Mesendoderm (in vitro differentiated cells): ENCODE results near the gene TRIM7.
"Not testable (repeated sequence)": the region's sequence is repeated elsewhere in the genome, so short reads cannot be mapped to it uniquely, and the experiment has no call there.

Experiments
- DNase-seq: peaks from one replicate; pipeline ENCODE4 v3.0.0; 2013
- H2AK5ac ChIP-seq: 2 replicates; pipeline ENCODE4 v1.6.1; 2013; ENCODE audit warnings: low read length, inconsistent platforms
- H2BK120ac ChIP-seq: 2 replicates; pipeline ENCODE4 v1.6.1; 2013; ENCODE audit warnings: low read depth, mild to moderate bottlenecking, low read length, moderate library complexity, mixed read lengths
- H2BK15ac ChIP-seq: replicated peaks from 2 replicates; pipeline ENCODE4 v1.6.1; 2013; ENCODE audit warnings: low read depth, mild to moderate bottlenecking, moderate library complexity
- H2BK5ac ChIP-seq: 2 replicates; pipeline ENCODE4 v1.6.1; 2013; ENCODE audit warnings: low read length, inconsistent platforms
- H3K18ac ChIP-seq: 2 replicates; pipeline ENCODE4 v1.6.1; 2013; ENCODE audit warnings: mild to moderate bottlenecking, low read length, mixed read lengths
- H3K23ac ChIP-seq: one replicate; pipeline ENCODE4 v1.6.1; 2013; ENCODE audit warnings: low read length
- H3K27ac ChIP-seq: 2 replicates; pipeline ENCODE4 v1.5.1; 2013; ENCODE audit warnings: low read depth, mild to moderate bottlenecking, inconsistent platforms, low read length, moderate library complexity
- H3K27me3 ChIP-seq: 2 replicates; pipeline ENCODE4 v1.6.1; 2013; ENCODE audit warnings: low read length, control low read depth, mild to moderate bottlenecking, inconsistent platforms; ENCODE audit not compliant: insufficient read depth, poor library complexity
- H3K36me3 ChIP-seq: 2 replicates; pipeline ENCODE4 v1.6.1; 2013; ENCODE audit warnings: low read length, inconsistent platforms; ENCODE audit not compliant: control insufficient read depth, insufficient read depth
- H3K4ac ChIP-seq: one replicate; pipeline ENCODE4 v1.6.1; 2013; ENCODE audit warnings: low read depth, mild to moderate bottlenecking, low read length, moderate library complexity
- H3K4me1 ChIP-seq: 2 replicates; pipeline ENCODE4 v1.6.1; 2013; ENCODE audit warnings: low read depth, low read length, inconsistent platforms; ENCODE audit not compliant: control insufficient read depth
- H3K4me2 ChIP-seq: 2 replicates; pipeline ENCODE4 v1.6.1; 2013; ENCODE audit warnings: low read length
- H3K4me3 ChIP-seq: 2 replicates; pipeline ENCODE4 v1.5.1; 2013; ENCODE audit warnings: mild to moderate bottlenecking, low read length
- H3K56ac ChIP-seq: one replicate; pipeline ENCODE4 v1.6.1; 2013; ENCODE audit warnings: low read length
- H3K79me1 ChIP-seq: 2 replicates; pipeline ENCODE4 v1.6.1; 2013; ENCODE audit warnings: low read length, inconsistent platforms
- H3K79me2 ChIP-seq: 2 replicates; pipeline ENCODE4 v1.6.1; 2013; ENCODE audit warnings: mild to moderate bottlenecking, low read length; ENCODE audit not compliant: control insufficient read depth, insufficient read depth
- H3K9ac ChIP-seq: 2 replicates; pipeline ENCODE4 v1.6.1; 2013; ENCODE audit warnings: low read length, inconsistent platforms
- H4K5ac ChIP-seq: one replicate; pipeline ENCODE4 v1.6.1; 2013; ENCODE audit warnings: low read length
- H4K8ac ChIP-seq: one replicate; pipeline ENCODE4 v1.6.1; 2013; ENCODE audit warnings: low read depth, mild to moderate bottlenecking, control low read depth, low read length, moderate library complexity
- WGBS: extraction: QIAGEN DNeasy Blood & Tissue Kit; methylation state at CpG from one replicate; pipeline ENCODE4 v1.1.7; 2013; ENCODE audit warnings: low lambda C conversion rate, missing lambda C conversion rate; ENCODE audit not compliant: insufficient coverage; ENCODE audit errors: extremely low coverage; 5-methylcytosine and 5-hydroxymethylcytosine counted together

TRIM7 gene

DNA sequence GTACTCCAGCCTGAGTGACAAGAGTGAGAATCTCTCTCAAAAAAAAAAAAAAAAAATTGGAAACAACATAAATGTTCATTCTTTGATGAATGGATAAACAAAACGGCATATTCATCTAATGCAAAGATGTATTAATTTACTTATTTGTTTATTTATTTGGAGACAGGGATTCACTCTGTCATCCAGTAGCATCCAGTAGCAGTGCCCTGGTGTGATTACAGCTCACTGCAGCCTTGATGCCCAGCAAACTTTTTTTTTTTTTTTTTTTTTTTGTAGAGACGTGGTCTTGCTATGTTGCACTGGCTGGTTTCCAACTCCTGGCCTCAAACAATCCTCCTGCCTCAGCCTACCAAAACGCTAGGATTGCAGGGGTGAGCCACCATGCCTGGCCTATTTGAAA is 33.2 kb downstream of the TRIM7 start:
- Histone ChIP-seq H3K27ac (no peak overlapping the region), H3K9ac (no peak overlapping the region), H3K4me1 (no peaks in the 10 kb centered on the region), H3K79me2 (no peaks in the 10 kb centered on the region), H3K56ac (no peak overlapping the region), H4K8ac (no peak overlapping the region), H3K18ac (no peak overlapping the region), H3K23ac (no peak overlapping the region), H4K5ac (no peak overlapping the region), H3K4me3 (no peak overlapping the region), H3K4ac (no peak overlapping the region), H3K27me3 (peaks cover 2% of the 10 kb centered on the region), H2BK120ac (no peak overlapping the region), H2BK5ac (no peak overlapping the region), H3K4me2 (no peak overlapping the region), H3K36me3 (no peaks in the 10 kb centered on the region), H2BK15ac (no peak overlapping the region), H2AK5ac (no peak overlapping the region), H3K79me1 (no peaks in the 10 kb centered on the region)
- no peak for DNase-seq
- WGBS, result no CpG with 5 or more reads among the region's 3 CpGs

DNA sequence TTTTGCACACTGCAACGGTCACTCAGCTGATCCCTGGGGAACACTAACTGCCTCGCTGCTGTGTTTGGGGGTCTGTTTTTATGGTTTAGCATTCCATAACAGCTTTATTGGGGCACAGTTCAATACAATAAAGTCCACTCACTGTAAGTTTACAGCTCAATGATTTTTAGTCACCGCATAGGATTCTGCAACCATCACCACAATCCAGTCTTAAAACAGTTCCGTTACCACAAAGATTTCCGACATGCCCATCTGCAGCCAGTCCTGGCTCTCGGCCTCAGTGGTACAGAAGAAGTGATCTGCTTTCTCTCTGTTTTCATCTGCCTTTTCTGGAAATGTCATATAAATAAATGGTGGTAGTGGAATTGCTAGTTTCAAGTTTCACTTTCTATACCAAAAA is 34.0 kb downstream of the TRIM7 start:
- no peak overlapping the region for H3K4ac ChIP-seq
- no peak overlapping the region for H3K27ac ChIP-seq
- H3K79me2 ChIP-seq, result no peaks in the 10 kb centered on the region
- DNase-seq, result no peak
- no peaks in the 10 kb centered on the region for H3K4me1 ChIP-seq
- WGBS, result no CpG with 5 or more reads among the region's 6 CpGs
- H3K4me3 ChIP-seq, result no peak overlapping the region
- no peak overlapping the region for H2AK5ac ChIP-seq
- no peaks in the 10 kb centered on the region for H3K36me3 ChIP-seq
- no peak overlapping the region for H3K23ac ChIP-seq
- H3K79me1 ChIP-seq, result no peaks in the 10 kb centered on the region
- no peak overlapping the region for H3K18ac ChIP-seq
- no peak overlapping the region for H2BK15ac ChIP-seq
- H4K8ac ChIP-seq, result no peak overlapping the region
- H2BK5ac ChIP-seq, result no peak overlapping the region
- H2BK120ac ChIP-seq, result no peak overlapping the region
- H3K27me3 ChIP-seq, result peaks cover 2% of the 10 kb centered on the region
- H4K5ac ChIP-seq, result no peak overlapping the region
- H3K56ac ChIP-seq, result no peak overlapping the region
- H3K9ac ChIP-seq, result no peak overlapping the region
- H3K4me2 ChIP-seq, result no peak overlapping the region

DNA sequence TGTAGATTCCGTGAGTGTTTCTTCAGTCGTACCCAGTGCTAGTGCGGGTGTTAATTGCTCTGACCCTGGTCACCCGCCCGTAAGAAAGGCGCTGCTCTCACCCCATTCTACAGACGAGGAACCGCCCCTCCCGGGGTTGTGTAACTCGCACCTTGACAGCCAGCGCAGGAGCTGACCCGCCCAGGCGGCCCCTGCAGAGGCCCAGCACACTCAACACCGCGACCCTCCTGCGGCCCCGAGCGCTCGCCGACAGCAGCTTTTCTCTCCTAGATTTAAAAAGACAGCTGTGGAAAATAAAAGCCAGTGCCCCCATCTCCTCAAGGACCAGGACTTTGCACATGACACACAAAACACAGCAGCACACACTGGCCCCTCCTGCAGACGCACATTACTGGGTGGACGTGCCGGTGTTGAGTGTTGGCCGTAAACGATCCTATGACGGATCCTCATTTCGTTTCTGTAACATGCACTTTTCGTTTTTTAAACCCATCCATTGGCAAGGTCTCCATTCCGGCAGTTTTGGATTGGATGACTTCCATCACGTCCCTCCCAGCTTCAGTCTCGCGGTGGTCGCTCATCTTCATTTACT is 34.7 kb downstream of the TRIM7 start:
- Histone ChIP-seq H3K79me2 (no peaks in the 10 kb centered on the region), H2BK120ac (no peak overlapping the region), H3K23ac (no peak overlapping the region), H3K27me3 (peaks cover 2% of the 10 kb centered on the region), H3K36me3 (no peaks in the 10 kb centered on the region), H3K4me3 (peak overlapping the region; percentile 67), H2BK5ac (no peak overlapping the region), H3K4ac (no peak overlapping the region), H3K79me1 (no peaks in the 10 kb centered on the region), H3K4me2 (peak overlapping the region; percentile 98), H4K8ac (no peak overlapping the region), H4K5ac (no peak overlapping the region), H3K56ac (peak overlapping the region; percentile 60), H3K9ac (peak overlapping the region; percentile 74), H3K4me1 (no peaks in the 10 kb centered on the region), H3K27ac (no peak overlapping the region), H3K18ac (no peak overlapping the region), H2BK15ac (no peak overlapping the region), H2AK5ac (no peak overlapping the region)
- WGBS, result no CpG with 5 or more reads among the region's 33 CpGs
- DNase-seq, result no peak

DNA sequence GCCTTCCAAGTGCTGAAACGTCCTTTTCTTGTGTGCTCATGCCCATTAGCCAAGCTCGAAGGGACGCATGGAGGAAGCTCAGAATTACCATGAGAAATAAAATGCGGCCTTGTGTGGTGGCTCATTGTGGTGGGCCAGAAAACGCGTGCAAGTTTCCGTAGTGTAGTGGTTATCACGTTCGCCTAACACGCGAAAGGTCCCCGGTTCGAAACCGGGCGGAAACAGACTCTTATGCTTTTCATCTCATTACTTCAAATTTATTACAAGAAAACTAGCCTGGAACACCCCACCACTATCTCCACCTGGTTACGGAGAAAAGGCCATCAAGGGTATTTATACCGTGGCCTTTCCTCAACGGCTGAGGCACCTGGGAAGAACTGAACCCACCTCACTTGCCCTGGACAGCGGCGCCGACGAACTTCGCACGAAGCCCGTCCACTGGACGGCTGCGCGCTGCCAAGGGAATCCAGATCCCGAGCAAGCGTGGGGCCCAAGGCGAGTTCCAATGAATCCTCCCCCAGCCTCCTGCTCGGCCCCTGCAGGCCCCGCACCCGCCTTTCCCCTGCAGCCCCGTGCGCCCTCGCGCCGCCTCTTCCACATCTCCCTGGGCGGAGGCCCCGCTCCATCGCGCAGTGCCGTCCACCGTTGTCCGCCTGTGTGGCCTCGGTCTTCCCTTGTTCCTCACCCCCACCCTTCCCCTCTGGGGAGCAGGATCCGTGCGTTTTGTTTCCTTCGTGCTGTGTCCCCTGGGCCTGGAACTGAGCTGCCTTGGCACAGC is 35.3 kb downstream of the TRIM7 start:
- H2BK15ac ChIP-seq, H3K23ac ChIP-seq, H3K27me3 ChIP-seq, H2BK5ac ChIP-seq, H4K8ac ChIP-seq, H3K27ac ChIP-seq, H3K79me2 ChIP-seq, H3K4ac ChIP-seq, H3K18ac ChIP-seq, H3K36me3 ChIP-seq, H2BK120ac ChIP-seq, H2AK5ac ChIP-seq, H3K79me1 ChIP-seq, H3K4me1 ChIP-seq, H4K5ac ChIP-seq: not testable (repeated sequence)
- peak overlapping the region; percentile 60 for H3K56ac ChIP-seq
- no CpG with 5 or more reads among the region's 50 CpGs for WGBS
- H3K9ac ChIP-seq, result peak overlapping the region; percentile 74
- H3K4me2 ChIP-seq, result peak overlapping the region; percentile 98
- peak; percentile 96 for DNase-seq
- peak overlapping the region; percentile 67 for H3K4me3 ChIP-seq

DNA sequence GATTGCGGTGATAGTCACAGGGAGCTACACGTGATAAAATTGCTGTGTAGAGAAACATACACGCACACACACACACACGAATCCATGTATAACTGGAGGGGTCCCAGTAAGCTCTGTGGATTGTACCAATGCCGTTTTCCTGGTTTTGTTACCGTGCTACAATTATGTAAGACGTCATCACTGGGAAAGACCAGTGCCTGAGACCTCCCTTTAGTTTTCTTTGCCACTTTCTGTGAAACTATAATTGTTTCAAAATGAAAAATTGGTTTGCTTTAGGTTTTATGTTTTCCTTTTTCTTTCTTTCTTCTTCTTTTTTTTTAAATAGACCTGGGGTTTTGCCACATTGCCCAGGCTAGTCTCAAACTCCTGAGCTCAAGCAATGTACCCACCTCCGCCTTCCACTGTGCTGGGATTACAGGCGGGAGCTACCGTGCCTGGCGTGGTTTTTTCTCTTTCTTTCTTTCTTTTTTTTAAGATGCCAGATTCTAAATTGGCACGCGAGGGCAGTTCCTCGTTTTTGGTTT is 36.3 kb downstream of the TRIM7 start:
- no peak overlapping the region for H2BK120ac ChIP-seq
- no peaks in the 10 kb centered on the region for H3K79me2 ChIP-seq
- H3K18ac ChIP-seq, result no peak overlapping the region
- H4K8ac ChIP-seq, result no peak overlapping the region
- peak overlapping the region; percentile 22 for H3K9ac ChIP-seq
- peak overlapping the region; percentile 47 for H3K56ac ChIP-seq
- H3K4ac ChIP-seq, result no peak overlapping the region
- H4K5ac ChIP-seq, result no peak overlapping the region
- H3K23ac ChIP-seq, result no peak overlapping the region
- H3K4me2 ChIP-seq, result peak overlapping the region; percentile 62
- no CpG with 5 or more reads among the region's 14 CpGs for WGBS
- no peaks in the 10 kb centered on the region for H3K4me1 ChIP-seq
- H3K27ac ChIP-seq, result no peak overlapping the region
- H2AK5ac ChIP-seq, result no peak overlapping the region
- peak overlapping the region; percentile 13 for H3K4me3 ChIP-seq
- no peak for DNase-seq
- no peak overlapping the region for H2BK15ac ChIP-seq
- peaks cover 2% of the 10 kb centered on the region for H3K27me3 ChIP-seq
- H2BK5ac ChIP-seq, result no peak overlapping the region
- no peaks in the 10 kb centered on the region for H3K79me1 ChIP-seq
- no peaks in the 10 kb centered on the region for H3K36me3 ChIP-seq
